Cardiac muscle cell (in vitro differentiated cells and primary cell): ENCODE data around the gene TMC2. TPM values are rescaled to one million over a fixed set of nuclear protein-coding genes. Genes with fewer than 3 reads are reported as not detected.
"Not testable (repeated sequence)": the region's sequence is repeated elsewhere in the genome, so short reads cannot be mapped to it uniquely, and the experiment has no call there.

Experiments
- DNase-seq, 2 donors: peaks; one replicate each; pipeline versions ENCODE4 v3.0.0 to v3.0.0-alpha.2; 2010 to 2017; ENCODE audit warnings: low read depth in 1 of 2, low spot score in 1 of 2
- H3K27ac ChIP-seq: fragments of 200-600 bp; sonication (generic); 2 replicates; pipeline ENCODE4 v1.5.1; 2016
- H3K27me3 ChIP-seq: fragments of 200-600 bp; sonication (generic); 2 replicates; pipeline ENCODE4 v1.6.0; 2016; ENCODE audit warnings: control low read depth
- H3K36me3 ChIP-seq: fragments of 200-600 bp; sonication (generic); 2 replicates; pipeline ENCODE4 v1.5.1; 2016; ENCODE audit warnings: control low read depth
- H3K4me1 ChIP-seq: fragments of 200-600 bp; sonication (generic); 2 replicates; pipeline ENCODE4 v1.8.1; 2017; ENCODE audit warnings: low read depth, mild to moderate bottlenecking, mixed run types
- H3K4me3 ChIP-seq: fragments of 200-600 bp; sonication (generic); 2 replicates; pipeline ENCODE4 v1.5.1; 2016; ENCODE audit warnings: mild to moderate bottlenecking
- H3K9me3 ChIP-seq: fragments of 200-600 bp; sonication (generic); 2 replicates; pipeline ENCODE4 v1.5.1; 2017; ENCODE audit warnings: low read depth, mild to moderate bottlenecking, control low read depth
- polyA plus RNA-seq: library from polyadenylated mRNA; unstranded; fragments of >200 nt; fragmentation: Nextera tagmentation; extraction: Ambion mirVana; gene quantifications from 2 replicates; pipeline ENCODE4 v1.2.1, GENCODE V29; 2016
- total RNA-seq: library from RNA; depleted of rRNA; stranded (reverse); fragments of >200 nt; gene quantifications from 2 replicates; pipeline ENCODE4 v1.2.3, GENCODE V29; 2016
- TF ChIP-seq, protein P1 (sequence below): IDR thresholded peaks from 2 replicates; pipeline ENCODE4 v1.5.1; 2012; ENCODE audit warnings: low read depth, mild to moderate bottlenecking, low read length

The TMC2 gene
- total and polyA plus RNA-seq, 2 experiments from 2014 or later: not detected

DNA sequence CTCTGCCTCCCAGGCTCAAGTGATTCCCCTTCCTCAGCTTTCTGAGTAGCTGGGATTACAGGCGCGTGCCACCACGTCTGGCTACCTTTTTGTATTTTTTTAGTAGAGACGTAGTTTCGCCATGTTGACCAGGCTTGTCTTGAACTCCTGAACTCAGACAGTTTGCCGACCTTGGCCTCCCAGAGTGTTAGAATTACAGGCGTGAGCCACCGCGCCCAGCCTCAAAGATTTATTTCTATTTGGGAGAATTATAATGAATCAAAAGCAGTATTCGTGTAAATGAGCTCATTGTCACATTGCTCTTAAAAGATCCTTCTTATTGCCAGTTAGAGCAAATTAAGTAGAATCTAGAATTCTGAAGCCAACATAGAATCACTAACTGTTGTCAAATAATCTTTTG, 18.3 kb upstream of the TMC2 start:
- H3K4me3 ChIP-seq: no peak overlapping the region
- no peak overlapping the region for H3K27ac ChIP-seq
- no peaks in the 10 kb centered on the region for H3K9me3 ChIP-seq
- TF ChIP-seq, protein P1, sequence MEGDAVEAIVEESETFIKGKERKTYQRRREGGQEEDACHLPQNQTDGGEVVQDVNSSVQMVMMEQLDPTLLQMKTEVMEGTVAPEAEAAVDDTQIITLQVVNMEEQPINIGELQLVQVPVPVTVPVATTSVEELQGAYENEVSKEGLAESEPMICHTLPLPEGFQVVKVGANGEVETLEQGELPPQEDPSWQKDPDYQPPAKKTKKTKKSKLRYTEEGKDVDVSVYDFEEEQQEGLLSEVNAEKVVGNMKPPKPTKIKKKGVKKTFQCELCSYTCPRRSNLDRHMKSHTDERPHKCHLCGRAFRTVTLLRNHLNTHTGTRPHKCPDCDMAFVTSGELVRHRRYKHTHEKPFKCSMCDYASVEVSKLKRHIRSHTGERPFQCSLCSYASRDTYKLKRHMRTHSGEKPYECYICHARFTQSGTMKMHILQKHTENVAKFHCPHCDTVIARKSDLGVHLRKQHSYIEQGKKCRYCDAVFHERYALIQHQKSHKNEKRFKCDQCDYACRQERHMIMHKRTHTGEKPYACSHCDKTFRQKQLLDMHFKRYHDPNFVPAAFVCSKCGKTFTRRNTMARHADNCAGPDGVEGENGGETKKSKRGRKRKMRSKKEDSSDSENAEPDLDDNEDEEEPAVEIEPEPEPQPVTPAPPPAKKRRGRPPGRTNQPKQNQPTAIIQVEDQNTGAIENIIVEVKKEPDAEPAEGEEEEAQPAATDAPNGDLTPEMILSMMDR: no peak
- no peaks in the 10 kb centered on the region for H3K4me1 ChIP-seq
- no peaks in the 10 kb centered on the region for H3K36me3 ChIP-seq
- DNase-seq: no peak
- H3K27me3 ChIP-seq: peaks cover 90% of the 10 kb centered on the region

DNA sequence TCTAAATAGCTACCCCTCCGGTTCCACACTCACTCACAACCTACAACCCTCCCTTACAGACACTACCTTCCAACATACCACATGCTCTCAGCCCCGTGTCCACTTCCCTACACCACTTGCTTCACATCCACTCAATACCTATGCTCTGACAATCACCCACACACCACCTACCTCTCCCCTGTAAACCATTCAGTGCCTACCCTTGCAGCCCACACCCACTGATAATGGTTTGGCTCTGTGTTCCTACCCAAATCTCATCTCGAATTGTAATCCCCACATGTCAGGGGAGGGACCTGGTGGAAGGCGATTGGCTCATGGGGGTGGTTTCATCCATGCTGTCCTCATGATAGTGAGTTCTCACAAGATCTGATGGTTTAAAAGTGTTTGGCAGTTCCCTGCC, 17.8 kb upstream of the TMC2 start:
- Histone ChIP-seq H3K27ac (no peak overlapping the region), H3K4me1 (no peaks in the 10 kb centered on the region), H3K36me3 (no peaks in the 10 kb centered on the region), H3K27me3 (peaks cover 90% of the 10 kb centered on the region), H3K9me3 (no peaks in the 10 kb centered on the region), H3K4me3 (no peak overlapping the region)
- DNase-seq: no peak
- TF ChIP-seq, protein P1: no peak

DNA sequence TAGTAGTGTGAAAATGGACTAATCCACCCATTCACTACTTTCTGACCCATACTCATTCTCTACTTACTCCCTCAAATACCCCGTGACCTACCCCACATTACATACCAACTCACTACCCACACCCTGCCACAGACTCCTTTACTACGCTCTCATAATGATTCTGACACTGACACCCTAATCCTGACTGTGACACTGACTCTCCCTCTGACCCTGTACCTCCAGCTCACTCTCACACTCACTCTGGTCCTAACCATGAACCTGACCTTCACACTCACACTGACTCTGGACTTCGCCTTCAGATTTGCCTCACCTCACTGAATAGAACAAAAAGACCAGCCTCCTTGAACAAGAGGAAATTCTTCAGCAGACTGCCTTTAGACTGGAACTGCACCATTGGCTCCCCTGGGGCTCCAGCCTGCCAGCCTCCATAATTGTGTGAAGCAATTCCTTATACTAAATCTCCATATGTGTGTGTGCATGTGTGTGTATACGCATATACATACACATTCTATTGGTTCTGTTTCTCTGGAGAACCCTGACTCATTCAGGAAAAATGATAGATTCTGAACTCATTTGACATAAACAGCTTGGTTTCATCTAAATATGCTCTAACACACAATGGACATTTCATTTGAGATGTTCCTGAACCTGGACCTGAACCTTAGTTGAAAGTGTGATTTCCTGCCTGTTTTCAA, 17.1 kb upstream of the TMC2 start:
- H3K27me3 ChIP-seq: peaks cover 90% of the 10 kb centered on the region
- TF ChIP-seq, protein P1: no peak
- peak in 1 of 2 donors; percentile 81 for DNase-seq

DNA sequence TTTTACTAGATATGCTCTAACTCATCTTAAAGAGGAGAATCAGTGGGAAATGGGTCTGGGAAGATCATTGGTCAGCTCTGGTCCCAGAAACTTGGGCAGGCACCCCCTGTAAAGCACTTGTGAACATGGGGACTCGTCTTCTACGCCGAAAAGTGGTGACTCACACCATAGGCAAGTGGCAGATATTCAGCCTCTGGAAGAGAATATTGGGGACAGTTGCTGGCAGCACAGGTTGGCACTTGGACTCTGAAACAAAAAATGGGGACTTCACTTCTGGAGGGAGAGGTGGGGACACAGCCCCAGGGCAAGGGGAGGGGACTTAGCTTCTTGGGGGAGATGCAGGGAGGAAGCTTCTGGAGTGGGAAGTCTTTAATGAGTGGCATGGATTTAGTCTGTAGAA, 15.8 kb upstream of the TMC2 start:
- Histone ChIP-seq H3K36me3 (no peaks in the 10 kb centered on the region), H3K4me3 (no peak overlapping the region), H3K4me1 (no peaks in the 10 kb centered on the region), H3K27me3 (peaks cover 82% of the 10 kb centered on the region), H3K9me3 (no peaks in the 10 kb centered on the region), H3K27ac (no peak overlapping the region)
- TF ChIP-seq, protein P1: no peak
- DNase-seq: no peak

More for the DNA sequence above, 17.1 kb upstream of the TMC2 start:
- Histone ChIP-seq H3K27ac (no peak overlapping the region), H3K4me1 (no peaks in the 10 kb centered on the region), H3K9me3 (no peaks in the 10 kb centered on the region), H3K36me3 (no peaks in the 10 kb centered on the region), H3K4me3 (no peak overlapping the region)

DNA sequence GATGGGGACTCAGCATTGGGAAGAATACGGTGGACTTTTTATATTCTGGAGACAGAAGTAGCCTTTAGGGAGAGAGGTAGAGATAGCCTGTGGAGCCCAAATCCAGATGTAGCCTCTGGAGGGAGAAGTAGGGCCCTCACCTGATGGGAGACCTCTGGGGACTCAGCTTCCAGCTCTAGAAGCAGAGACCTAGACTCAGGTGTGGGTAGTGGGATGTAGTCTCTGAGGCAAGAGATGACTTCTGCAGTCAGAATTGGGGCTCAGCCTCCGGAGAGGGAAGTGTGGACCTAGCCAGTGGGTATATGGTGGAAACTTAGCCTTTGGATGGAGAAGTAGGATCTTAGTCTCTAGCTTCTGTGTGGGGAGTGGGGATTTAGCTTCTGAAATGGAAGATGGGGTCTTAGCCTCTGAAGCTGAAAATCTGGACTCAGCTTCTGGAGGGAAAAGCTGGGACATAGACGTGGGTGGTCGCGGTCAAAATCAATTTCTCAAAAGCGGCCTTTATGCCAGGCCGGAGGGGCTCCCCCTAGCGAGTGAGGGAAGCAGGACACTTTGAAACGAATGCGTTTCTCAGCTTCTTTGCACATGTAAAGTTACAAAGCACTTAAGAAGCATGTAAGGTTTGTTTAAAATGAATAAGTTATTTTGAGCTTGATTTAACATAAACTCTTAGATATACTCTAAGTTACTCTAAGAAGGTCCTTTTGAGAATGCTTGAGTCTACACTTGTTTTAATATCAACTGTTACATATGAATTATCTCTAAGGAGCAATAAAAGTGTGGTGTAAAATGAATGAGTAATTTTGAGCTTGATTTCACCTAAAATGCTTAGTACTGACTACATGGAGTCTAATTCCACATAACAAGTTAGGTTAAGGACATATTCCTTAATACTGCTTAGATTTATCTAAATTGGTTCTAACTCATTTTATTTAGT, 14.7 kb upstream of the TMC2 start:
- DNase-seq: peak; percentile 63 to 67
- H3K36me3 ChIP-seq: no peaks in the 10 kb centered on the region
- no peaks in the 10 kb centered on the region for H3K4me1 ChIP-seq
- no peak overlapping the region for H3K27ac ChIP-seq
- no peak overlapping the region for H3K4me3 ChIP-seq
- TF ChIP-seq, protein P1: peak; percentile 90
- H3K9me3 ChIP-seq: no peaks in the 10 kb centered on the region
- H3K27me3 ChIP-seq: peaks cover 79% of the 10 kb centered on the region

DNA sequence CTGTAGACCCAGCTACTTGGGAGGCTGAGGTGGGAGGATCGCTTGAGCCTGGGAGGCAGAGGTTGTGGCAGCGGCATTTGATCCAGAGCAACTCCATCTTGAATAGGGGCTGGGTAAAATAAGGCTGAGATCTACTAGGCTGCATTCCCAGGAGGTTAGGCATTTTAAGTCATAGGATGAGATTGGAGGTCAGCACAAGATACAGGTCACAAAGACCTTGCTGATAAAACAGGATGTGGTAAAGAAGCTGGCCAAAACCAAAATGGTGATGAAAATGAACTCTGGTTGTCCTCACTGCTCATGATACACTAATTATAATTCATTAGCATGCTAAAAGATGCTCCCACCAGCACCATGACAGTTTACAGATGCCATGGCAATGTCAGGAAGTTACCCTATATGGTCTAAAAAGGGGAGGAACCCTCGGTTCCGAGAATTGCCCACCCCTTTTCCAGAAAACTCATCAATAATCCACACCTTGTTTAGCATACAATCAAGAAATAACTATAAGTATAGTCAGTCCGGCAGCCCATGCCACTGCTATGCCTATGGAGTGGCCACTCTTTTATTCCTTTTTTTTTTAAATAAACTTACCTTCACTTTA, 13.4 kb upstream of the TMC2 start:
- peaks cover 85% of the 10 kb centered on the region for H3K27me3 ChIP-seq

More for the DNA sequence above, 13.4 kb upstream of the TMC2 start:
- H3K4me3 ChIP-seq, H3K4me1 ChIP-seq, H3K27ac ChIP-seq, H3K9me3 ChIP-seq, H3K36me3 ChIP-seq, DNase-seq: not testable (repeated sequence)
